Mucosa of rectum (tissue), 2 donors: ENCODE measurements around the gene LRRC72.
A peak's percentile ranks its signal among the peaks of the same experiment; 100 is the strongest.

Experiments used
- H3K27ac ChIP-seq, 2 donors: one replicate each; pipeline ENCODE4 v1.7.0; 2013; ENCODE audit warnings: inconsistent platforms in 2 of 2, low read depth in 2 of 2, low read length in 2 of 2
- H3K27me3 ChIP-seq, 2 donors: one replicate each; pipeline ENCODE4 v1.7.0; 2013; ENCODE audit warnings: low read length in 2 of 2; ENCODE audit not compliant: control insufficient read depth in 2 of 2, insufficient read depth in 2 of 2
- H3K36me3 ChIP-seq, 2 donors: one replicate each; pipeline ENCODE4 v1.7.0; 2013; ENCODE audit warnings: low read length in 2 of 2; ENCODE audit not compliant: control insufficient read depth in 2 of 2, insufficient read depth in 2 of 2
- H3K4me1 ChIP-seq, 2 donors: one replicate each; pipeline ENCODE4 v1.7.0; 2013; ENCODE audit warnings: low read length in 2 of 2, mild to moderate bottlenecking in 1 of 2; ENCODE audit not compliant: control insufficient read depth in 2 of 2, insufficient read depth in 2 of 2
- H3K4me3 ChIP-seq, 2 donors: one replicate each; pipeline ENCODE4 v1.7.0; 2013; ENCODE audit warnings: low read length in 2 of 2
- H3K9ac ChIP-seq, 2 donors: one replicate each; pipeline ENCODE4 v1.7.0; 2013; ENCODE audit warnings: low read length in 2 of 2, low read depth in 1 of 2, mild to moderate bottlenecking in 1 of 2
- H3K9me3 ChIP-seq, 2 donors: one replicate each; pipeline ENCODE4 v1.7.0; 2013; ENCODE audit warnings: low read length in 2 of 2; ENCODE audit not compliant: control insufficient read depth in 2 of 2
- donor health status: healthy.
- donor health status: Normal muscosa, but diverticular disease.

Gene LRRC72

DNA sequence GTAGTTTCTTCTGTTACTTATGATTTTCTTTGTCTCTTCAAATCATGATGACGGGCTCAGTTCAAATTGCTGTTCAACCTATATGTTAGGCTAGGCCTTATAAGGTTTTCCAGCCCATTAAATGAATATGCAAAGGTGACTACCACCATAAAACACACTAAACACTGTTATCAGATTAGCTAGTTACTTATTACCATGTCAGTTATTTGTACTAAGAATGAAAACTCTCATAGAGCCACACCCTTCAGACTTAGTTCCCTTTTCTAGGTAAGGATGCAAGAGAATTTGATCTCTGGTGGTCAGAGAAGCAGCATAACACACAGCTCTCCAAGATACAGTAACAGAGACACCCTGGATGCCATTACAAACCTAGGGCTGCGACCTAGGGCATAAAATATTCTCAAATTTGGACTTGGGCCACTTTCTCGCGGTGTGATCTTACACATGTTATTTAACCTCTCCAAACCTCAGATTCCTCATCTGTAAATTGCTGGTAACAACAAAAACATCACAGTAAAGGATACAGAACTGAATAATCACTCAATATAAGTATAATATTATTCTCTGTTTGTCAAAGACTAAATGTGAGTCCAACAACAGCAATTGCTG, 83.3 kb downstream of the LRRC72 start:
- H3K4me1 ChIP-seq = peaks cover 12 to 27% of the 10 kb centered on the region in 2 donors
- no peaks in the 10 kb centered on the region for H3K27me3 ChIP-seq
- H3K27ac ChIP-seq = peak overlapping the region; percentile 69 to 84
- no peak overlapping the region for H3K9ac ChIP-seq
- H3K4me3 ChIP-seq = peak overlapping the region; percentile 12 to 53
- peaks cover 17 to 18% of the 10 kb centered on the region in 2 donors for H3K36me3 ChIP-seq
- H3K9me3 ChIP-seq = no peaks in the 10 kb centered on the region

DNA sequence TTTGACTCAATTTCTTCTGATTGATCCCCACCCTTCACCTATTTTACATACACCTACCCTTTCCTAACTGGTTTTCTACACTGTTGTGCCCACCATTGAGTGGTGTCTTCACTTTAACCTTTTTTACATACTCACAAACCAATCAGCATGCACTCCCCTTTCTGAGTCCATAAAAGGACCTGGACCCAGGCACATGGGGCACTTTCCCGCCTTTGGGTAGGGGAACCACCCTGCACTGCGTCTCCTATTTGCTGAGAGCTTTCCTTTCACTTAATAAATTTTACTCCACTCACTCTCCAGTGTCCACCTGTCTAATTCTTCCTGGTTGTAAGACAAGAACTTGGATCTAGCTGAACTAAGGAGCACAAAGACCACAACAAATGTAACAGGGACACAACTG, 85.1 kb downstream of the LRRC72 start:
- peaks cover 12 to 27% of the 10 kb centered on the region in 2 donors for H3K4me1 ChIP-seq
- H3K4me3 ChIP-seq = no peak overlapping the region
- H3K27me3 ChIP-seq = no peaks in the 10 kb centered on the region
- no peak overlapping the region for H3K27ac ChIP-seq
- peaks cover 20 to 27% of the 10 kb centered on the region in 2 donors for H3K36me3 ChIP-seq
- H3K9ac ChIP-seq = no peak overlapping the region
- no peaks in the 10 kb centered on the region for H3K9me3 ChIP-seq

GRCh38 chr7:16615228-16615627, 88.6 kb downstream of the LRRC72 start:
- peaks cover 21 to 28% of the 10 kb centered on the region in 2 donors for H3K36me3 ChIP-seq
- no peak overlapping the region for H3K27ac ChIP-seq
- H3K4me1 ChIP-seq = peaks cover 8 to 11% of the 10 kb centered on the region in 2 donors
- no peaks in the 10 kb centered on the region for H3K9me3 ChIP-seq
- H3K9ac ChIP-seq = no peak overlapping the region
- H3K27me3 ChIP-seq = no peaks in the 10 kb centered on the region
- H3K4me3 ChIP-seq = no peak overlapping the region

DNA sequence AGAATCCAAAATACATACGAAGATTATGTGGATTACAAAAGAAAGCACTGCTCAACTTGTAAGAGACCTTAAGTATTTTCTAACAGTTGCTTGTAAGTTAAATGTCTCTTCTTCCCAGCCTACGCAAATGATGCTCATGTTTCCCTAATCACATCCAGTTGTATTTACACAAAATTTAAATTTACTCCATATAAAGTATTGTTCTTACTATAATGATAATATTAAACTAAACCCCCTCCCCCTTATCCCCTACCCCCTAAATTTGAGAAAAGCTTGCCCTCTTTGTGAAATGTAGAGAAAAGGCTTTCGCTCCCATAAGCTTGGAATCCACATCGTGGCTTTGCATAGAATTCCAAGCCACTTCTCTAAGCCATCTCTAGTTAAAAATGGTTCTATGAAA, 89.5 kb downstream of the LRRC72 start:
- Histone ChIP-seq H3K27ac (no peak overlapping the region), H3K36me3 (peaks cover 22 to 31% of the 10 kb centered on the region in 2 donors), H3K27me3 (no peaks in the 10 kb centered on the region), H3K4me3 (no peak overlapping the region), H3K4me1 (peaks cover 0 to 7% of the 10 kb centered on the region in 2 donors), H3K9me3 (no peaks in the 10 kb centered on the region), H3K9ac (no peak overlapping the region)

DNA sequence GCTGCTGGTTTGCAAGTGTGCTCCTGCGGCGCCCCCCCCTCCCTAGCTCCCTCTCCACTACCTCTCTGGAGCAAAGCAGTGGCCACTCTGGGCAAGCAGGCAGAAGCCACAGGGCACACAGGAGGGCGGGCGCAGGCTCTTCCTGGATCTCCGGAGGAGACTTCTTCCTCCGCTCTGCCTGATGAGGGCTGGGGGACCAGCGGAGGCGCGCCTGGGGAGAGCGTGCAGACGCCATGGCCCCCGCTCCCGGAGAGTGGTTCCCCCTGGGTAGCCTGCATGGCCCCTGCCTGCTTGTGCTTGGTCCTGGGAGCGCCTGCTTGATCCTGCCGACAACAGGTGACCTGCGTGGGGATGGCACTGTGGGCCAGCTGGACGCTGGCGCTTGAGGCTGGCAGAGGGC, 89.9 kb downstream of the LRRC72 start:
- Histone ChIP-seq H3K27ac (no peak overlapping the region), H3K9ac (no peak overlapping the region), H3K36me3 (peaks cover 23 to 36% of the 10 kb centered on the region in 2 donors), H3K4me1 (peaks cover 0 to 4% of the 10 kb centered on the region in 2 donors), H3K4me3 (no peak overlapping the region), H3K27me3 (no peaks in the 10 kb centered on the region), H3K9me3 (no peaks in the 10 kb centered on the region)

DNA sequence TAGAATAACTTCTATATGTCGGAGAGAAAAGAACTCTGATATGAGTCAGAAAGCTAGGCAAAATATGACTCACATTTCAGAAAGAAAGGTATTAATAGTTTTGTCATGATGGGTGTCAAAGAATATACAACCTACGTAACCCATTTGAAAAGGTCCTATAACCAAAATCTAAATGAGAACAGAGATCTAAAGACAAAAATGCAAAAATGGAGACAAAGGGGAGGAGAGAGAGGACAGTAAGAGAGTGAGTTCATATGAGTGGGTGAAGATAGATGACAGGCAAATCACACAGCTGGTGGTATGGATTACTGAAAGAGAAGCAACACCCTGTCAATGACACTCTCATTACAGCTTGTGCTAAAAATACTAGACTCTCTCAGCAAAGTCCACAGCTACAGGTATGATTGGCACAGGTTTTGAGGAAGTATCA, 93.4 kb downstream of the LRRC72 start:
- no peak overlapping the region for H3K27ac ChIP-seq
- no peak overlapping the region for H3K4me3 ChIP-seq
- H3K9ac ChIP-seq = no peak overlapping the region
- no peaks in the 10 kb centered on the region for H3K9me3 ChIP-seq
- no peaks in the 10 kb centered on the region for H3K4me1 ChIP-seq
- no peaks in the 10 kb centered on the region for H3K27me3 ChIP-seq
- peaks cover 32 to 34% of the 10 kb centered on the region in 2 donors for H3K36me3 ChIP-seq

DNA sequence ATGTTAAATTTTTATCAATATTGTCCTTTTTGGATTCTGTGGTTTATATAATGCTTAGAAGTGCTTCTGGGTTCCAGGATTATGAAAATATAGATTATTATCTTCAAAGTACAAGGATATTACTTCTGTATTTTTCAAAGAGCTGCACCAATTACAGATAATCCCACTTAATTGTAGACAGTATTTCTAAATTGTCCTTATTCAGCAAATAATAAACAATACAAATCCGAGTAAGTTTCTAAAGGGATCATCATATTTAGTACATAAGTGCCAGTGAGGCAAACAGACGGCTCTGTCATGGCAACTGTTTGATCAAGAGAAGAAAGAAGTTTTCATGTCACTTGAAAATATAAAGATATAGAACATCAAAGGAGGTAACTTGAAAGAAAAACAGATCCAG, 99.8 kb downstream of the LRRC72 start:
- no peaks in the 10 kb centered on the region for H3K27me3 ChIP-seq
- no peak overlapping the region for H3K4me3 ChIP-seq
- H3K9ac ChIP-seq = no peak overlapping the region
- H3K9me3 ChIP-seq = no peaks in the 10 kb centered on the region
- no peak overlapping the region for H3K27ac ChIP-seq
- H3K36me3 ChIP-seq = peaks cover 9 to 32% of the 10 kb centered on the region in 2 donors
- H3K4me1 ChIP-seq = no peaks in the 10 kb centered on the region

DNA sequence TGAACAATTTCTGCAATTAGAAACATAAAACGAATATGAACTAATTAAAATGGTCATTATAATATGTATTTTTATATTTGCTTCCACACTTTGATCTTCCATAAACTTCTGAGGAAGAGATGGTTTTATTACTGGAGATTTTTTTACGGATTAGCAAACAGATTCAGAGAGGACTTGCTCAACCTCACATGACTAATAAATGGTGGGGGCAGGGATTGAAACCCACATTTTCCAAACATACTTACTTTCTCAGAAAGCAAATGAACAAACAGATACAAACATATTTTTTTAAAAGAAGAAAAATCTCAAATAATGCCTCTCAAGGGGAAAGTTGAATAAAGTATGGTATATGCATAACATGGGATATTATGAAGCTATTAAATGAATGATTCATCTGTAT, 100.6 kb downstream of the LRRC72 start:
- Histone ChIP-seq H3K4me3 (no peak overlapping the region), H3K9ac (no peak overlapping the region), H3K36me3 (peaks cover 7 to 32% of the 10 kb centered on the region in 2 donors), H3K27me3 (no peaks in the 10 kb centered on the region), H3K9me3 (no peaks in the 10 kb centered on the region), H3K4me1 (no peaks in the 10 kb centered on the region), H3K27ac (no peak overlapping the region)

DNA sequence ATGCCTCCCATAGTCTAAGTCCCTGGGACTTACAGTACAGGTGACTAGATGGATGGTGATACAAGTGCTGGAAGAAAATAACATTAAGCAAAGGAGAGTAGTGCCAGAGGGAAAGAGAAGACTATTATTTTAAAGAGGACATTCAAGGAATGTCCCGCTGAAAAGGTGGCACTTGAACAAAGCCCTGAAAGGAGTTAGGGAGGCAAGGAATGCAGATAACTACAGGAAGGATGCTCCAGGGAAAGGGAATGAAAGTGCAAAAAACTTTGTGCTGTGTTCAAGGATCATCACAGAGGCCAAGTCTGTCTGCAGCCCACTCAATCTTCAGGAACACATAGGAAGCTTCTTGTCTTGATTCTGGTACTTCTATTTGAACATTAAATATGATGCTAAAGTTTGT, 104.0 kb downstream of the LRRC72 start:
- H3K9me3 ChIP-seq = no peaks in the 10 kb centered on the region
- H3K27ac ChIP-seq = no peak overlapping the region
- H3K4me1 ChIP-seq = peaks cover 4 to 13% of the 10 kb centered on the region in 2 donors
- no peak overlapping the region for H3K9ac ChIP-seq
- peaks cover 7 to 14% of the 10 kb centered on the region in 2 donors for H3K36me3 ChIP-seq
- no peak overlapping the region for H3K4me3 ChIP-seq
- no peaks in the 10 kb centered on the region for H3K27me3 ChIP-seq
